Ramos (cell line): Measurements from ENCODE around the gene CARD11.
"Not testable (repeated sequence)": the region's sequence is repeated elsewhere in the genome, so short reads cannot be mapped to it uniquely, and the experiment has no call there.

Experiments
- in situ Hi-C: fragments of 300-500 bp; cut with MboI; formaldehyde crosslinking; loops from one replicate; pipeline ENCODE4 v1.14.3; 2022; ENCODE audit warnings: low sequenced_read_pairs; ENCODE audit not compliant: unreplicated experiment

The CARD11 gene

GRCh38 chr7:3027005-3027845, 16.4 kb downstream of the CARD11 start:
- in situ Hi-C loops: no loop called here

- in situ Hi-C loops: no loop called here
These were observed 18.1 kb downstream of the CARD11 start for GRCh38 chr7:3025616-3026015.

- in situ Hi-C loops: no loop called here
These were observed 21.8 kb downstream of the CARD11 start for GRCh38 chr7:3021825-3022224.

GRCh38 chr7:3021224-3021623, 22.4 kb downstream of the CARD11 start:
- in situ Hi-C loops: not testable (repeated sequence)

- in situ Hi-C loops: no loop called here
These were observed 23.3 kb downstream of the CARD11 start for GRCh38 chr7:3020416-3020815.

GRCh38 chr7:3019801-3020200, 23.9 kb downstream of the CARD11 start:
- in situ Hi-C loops: no loop called here

GRCh38 chr7:3013975-3014792, 29.5 kb downstream of the CARD11 start:
- in situ Hi-C loops: no loop called here

GRCh38 chr7:3011211-3011852, 32.3 kb downstream of the CARD11 start:
- in situ Hi-C loops: no loop called here

GRCh38 chr7:3010161-3010560, 33.5 kb downstream of the CARD11 start:
- in situ Hi-C loops: no loop called here

- in situ Hi-C loops: no loop called here
These were observed 34.6 kb downstream of the CARD11 start for GRCh38 chr7:3009086-3009485.

GRCh38 chr7:3008386-3008785, 35.3 kb downstream of the CARD11 start:
- in situ Hi-C loops: no loop called here

- in situ Hi-C loops: no loop called here
These were observed 36.0 kb downstream of the CARD11 start for GRCh38 chr7:3007696-3008095.

- in situ Hi-C loops: no loop called here
These were observed 38.4 kb downstream of the CARD11 start for GRCh38 chr7:3005257-3005656.

- in situ Hi-C loops: no loop called here
These were observed 39.7 kb downstream of the CARD11 start for GRCh38 chr7:3003936-3004335.

GRCh38 chr7:3002631-3003030, 41.0 kb downstream of the CARD11 start:
- in situ Hi-C loops: no loop called here

- in situ Hi-C loops: no loop called here
These were observed 43.1 kb downstream of the CARD11 start for GRCh38 chr7:3000566-3000965.

- in situ Hi-C loops: no loop called here
These were observed 44.6 kb downstream of the CARD11 start for GRCh38 chr7:2999078-2999500.

GRCh38 chr7:2997014-2997413, 46.7 kb downstream of the CARD11 start:
- in situ Hi-C loops: no loop called here

GRCh38 chr7:2996141-2996540, 47.5 kb downstream of the CARD11 start:
- in situ Hi-C loops: no loop called here

GRCh38 chr7:2993868-2994267, 49.8 kb downstream of the CARD11 start:
- in situ Hi-C loops: no loop called here

- in situ Hi-C loops: no loop called here
These were observed 50.3 kb downstream of the CARD11 start for GRCh38 chr7:2993396-2993795.
